Smooth muscle cell of the pulmonary artery (primary cell): ENCODE measurements around the gene KCNA10. TPM values are rescaled to one million over a fixed set of nuclear protein-coding genes. Genes with fewer than 3 reads are reported as not detected.

Source experiments
- total RNA-seq: library from RNA; depleted of rRNA; stranded (reverse); fragments of >200 nt; gene quantifications from 2 replicates; pipeline ENCODE4 v1.2.3, GENCODE V29; 2014

The KCNA10 gene
- 0.07 TPM in 1 of 2 replicates, not detected in the other for total RNA-seq

DNA sequence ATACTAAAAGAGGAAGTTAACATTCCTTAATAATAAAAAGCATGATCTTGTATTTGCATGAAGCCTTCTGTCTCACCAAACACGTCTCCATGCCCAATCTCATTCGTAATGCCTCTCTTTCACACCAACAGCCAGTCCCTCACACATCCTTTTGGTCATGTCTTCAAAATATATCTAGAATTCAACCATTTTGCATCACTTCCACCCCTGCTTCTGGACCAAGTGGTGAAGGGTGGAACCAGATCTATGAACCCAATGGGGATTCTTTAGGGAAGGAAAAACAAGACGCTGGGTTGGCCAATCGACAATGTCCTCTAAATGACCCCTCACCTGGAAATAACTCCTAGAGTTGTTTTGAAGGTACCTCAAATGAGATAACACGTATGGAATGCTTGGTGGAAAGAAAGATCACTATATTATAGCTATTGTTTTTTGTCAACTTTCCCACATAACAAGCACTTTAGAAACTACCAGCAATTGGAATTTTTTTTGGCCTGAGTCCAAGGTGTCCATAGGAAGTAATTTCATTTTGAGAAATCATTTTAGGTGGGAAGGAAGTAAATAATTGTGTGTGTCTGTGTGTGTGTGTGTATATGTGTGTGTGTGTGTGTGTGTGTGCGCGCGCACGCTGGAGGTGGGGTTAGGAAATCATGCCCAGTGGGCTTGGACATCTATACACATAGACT lies at the start of gene KCNA10:
KCNA10 (minus strand) TSS at position 51 of the 686 bp plus-strand sequence. CDS start 388 bp downstream, outside the sequence.

Other genes with a start within 250 kb of the KCNA10 start
- gene RBM15, start 179.8 kb downstream of the KCNA10 start, total RNA-seq: 28.2 and 29.8 TPM in 2 replicates
- 45.7 and 53.7 TPM in 2 replicates for gene SLC16A4, start 128.1 kb downstream of the KCNA10 start, total RNA-seq
- 55.6 and 61.3 TPM in 2 replicates for gene LAMTOR5, start 111.5 kb downstream of the KCNA10 start, total RNA-seq
- not detected in 2 replicates for gene PROK1, start 68.0 kb downstream of the KCNA10 start, total RNA-seq
- 0.07 TPM in 1 of 2 replicates, not detected in the other for gene KCNA2, start 87.2 kb upstream of the KCNA10 start, total RNA-seq
- 0.07 TPM in 1 of 2 replicates, not detected in the other for gene KCNA3, start 155.8 kb upstream of the KCNA10 start, total RNA-seq